GM23338 (cell line): ENCODE results near the gene HCN3. TPM values are rescaled to one million over a fixed set of nuclear protein-coding genes. Genes with fewer than 3 reads are reported as not detected.

Experiments
- ATAC-seq: fragments of 200-7000 bp; cut with Tn5 transposase; 3 replicates; pipeline ENCODE4 v1.9.1; 2020
- DNase-seq: peaks from one replicate; pipeline ENCODE4 v3.0.0-alpha.2; 2015; ENCODE audit warnings: low spot score
- H2AFZ ChIP-seq: fragments of 200-600 bp; sonication (generic); 2 replicates; pipeline ENCODE4 v1.8.0; 2016; ENCODE audit warnings: antibody characterized with exemption, mild to moderate bottlenecking, moderate library complexity
- H3F3A ChIP-seq: fragments of 200-600 bp; sonication (generic); replicated peaks from 2 replicates; pipeline ENCODE4 v1.8.0; 2017; ENCODE audit warnings: antibody characterized with exemption, mixed run types, low read depth
- H3K27ac ChIP-seq: fragments of 200-600 bp; sonication (generic); 2 replicates; pipeline ENCODE4 v1.6.1; 2016; ENCODE audit warnings: low read depth
- H3K27me3 ChIP-seq: fragments of 200-600 bp; sonication (generic); 2 replicates; pipeline ENCODE4 v1.8.0; 2016; ENCODE audit warnings: mild to moderate bottlenecking, mixed run types, moderate library complexity; ENCODE audit not compliant: insufficient read depth
- H3K36me3 ChIP-seq: fragments of 200-600 bp; sonication (generic); 2 replicates; pipeline ENCODE4 v1.8.0; 2016; ENCODE audit warnings: mild to moderate bottlenecking; ENCODE audit not compliant: insufficient read depth
- H3K4me1 ChIP-seq: fragments of 200-600 bp; sonication (generic); 2 replicates; pipeline ENCODE4 v1.8.0; 2016; ENCODE audit warnings: mild to moderate bottlenecking, moderate library complexity; ENCODE audit not compliant: insufficient read depth
- H3K4me2 ChIP-seq: fragments of 200-600 bp; sonication (generic); 2 replicates; pipeline ENCODE4 v1.7.1; 2017; ENCODE audit warnings: mixed run types
- H3K4me3 ChIP-seq: fragments of 200-600 bp; sonication (generic); 2 replicates; pipeline ENCODE4 v1.6.1; 2016; ENCODE audit warnings: mixed run types
- H3K79me2 ChIP-seq: fragments of 200-600 bp; sonication (generic); replicated peaks from 2 replicates; pipeline ENCODE4 v1.8.0; 2017; ENCODE audit warnings: mild to moderate bottlenecking; ENCODE audit not compliant: insufficient read depth
- H3K9me2 ChIP-seq: fragments of 200-600 bp; sonication (generic); 2 replicates; pipeline ENCODE4 v1.8.0; 2017; ENCODE audit not compliant: insufficient read depth
- H4K20me1 ChIP-seq: fragments of 200-600 bp; sonication (generic); replicated peaks from 2 replicates; pipeline ENCODE4 v1.8.0; 2017; ENCODE audit warnings: mild to moderate bottlenecking; ENCODE audit not compliant: insufficient read depth
- H3K27ac Mint-ChIP-seq: 2 replicates; pipeline ENCODE4 v1.8.0; 2020; ENCODE audit warnings: inconsistent platforms, mild to moderate bottlenecking, moderate library complexity, mixed read lengths
- H3K27me3 Mint-ChIP-seq: 3 replicates; pipeline ENCODE4 v1.8.0; 2022; ENCODE audit warnings: low read depth, mild to moderate bottlenecking, moderate library complexity, mixed read lengths, inconsistent platforms; ENCODE audit not compliant: insufficient read depth, poor library complexity
- H3K36me3 Mint-ChIP-seq: 3 replicates; pipeline ENCODE4 v1.8.0; 2021; ENCODE audit warnings: low read depth, mild to moderate bottlenecking, inconsistent platforms, moderate library complexity, mixed read lengths
- H3K4me1 Mint-ChIP-seq: 3 replicates; pipeline ENCODE4 v1.8.0; 2020; ENCODE audit warnings: mild to moderate bottlenecking, inconsistent platforms, mixed read lengths
- H3K4me3 Mint-ChIP-seq: 3 replicates; pipeline ENCODE4 v1.8.0; 2021; ENCODE audit warnings: moderate library complexity, mild to moderate bottlenecking, inconsistent platforms, mixed read lengths
- H3K9me3 Mint-ChIP-seq: 3 replicates; pipeline ENCODE4 v1.8.0; 2020; ENCODE audit warnings: moderate library complexity, mild to moderate bottlenecking, inconsistent platforms, mixed read lengths
- EZH2 ChIP-seq: fragments of 200-600 bp; sonication (generic); IDR thresholded peaks from one replicate; pipeline ENCODE4 v1.8.0; 2017; ENCODE audit warnings: antibody characterized with exemption, mild to moderate bottlenecking, low read depth; ENCODE audit not compliant: unreplicated experiment
- EZH2phosphoT487 ChIP-seq: fragments of 200-600 bp; sonication (generic); IDR thresholded peaks from one replicate; pipeline ENCODE4 v1.8.1; 2018; ENCODE audit warnings: antibody characterized with exemption; ENCODE audit not compliant: unreplicated experiment
- JUNB ChIP-seq: IDR thresholded peaks from one replicate; pipeline ENCODE4 v1.6.1; 2016; ENCODE audit warnings: antibody characterized with exemption; ENCODE audit not compliant: unreplicated experiment
- NANOG ChIP-seq: IDR thresholded peaks from 2 replicates; pipeline ENCODE4 v1.6.1; 2016; ENCODE audit warnings: antibody characterized with exemption, borderline replicate concordance
- STAT1 ChIP-seq: IDR thresholded peaks from one replicate; pipeline ENCODE4 v1.6.1; 2016; ENCODE audit warnings: antibody characterized with exemption; ENCODE audit not compliant: unreplicated experiment
- ZNF114 ChIP-seq: fragments of 250-450 bp; sonication (Bioruptor Pico); IDR thresholded peaks from 2 replicates; pipeline ENCODE4 v1.5.0; 2020; ENCODE audit warnings: mild to moderate bottlenecking, moderate library complexity
- ZNF331 ChIP-seq: fragments of 250-450 bp; sonication (Bioruptor Pico); IDR thresholded peaks from 2 replicates; pipeline ENCODE4 v1.5.0; 2020; ENCODE audit warnings: low read depth, mild to moderate bottlenecking, moderate library complexity
- polyA plus RNA-seq: library from polyadenylated mRNA; unstranded; fragments of >200 nt; fragmentation: Nextera tagmentation; extraction: Ambion mirVana; gene quantifications from 2 replicates; pipeline ENCODE4 v1.2.1, GENCODE V29; 2016
- total RNA-seq: library from RNA; depleted of rRNA; stranded (reverse); fragments of >200 nt; shearing (Covaris generic); gene quantifications from 2 replicates; pipeline ENCODE4 v1.2.3, GENCODE V29; 2014
- TF ChIP-seq, protein P1 (sequence below): fragments of 250-450 bp; sonication (Bioruptor Pico); IDR thresholded peaks from 2 replicates; pipeline ENCODE4 v1.5.0; 2020; ENCODE audit warnings: mild to moderate bottlenecking, moderate library complexity

Gene HCN3
- total and polyA plus RNA-seq, 2 experiments from 2014 or later = 3.4 to 4.9 TPM

- H3K4me1 ChIP-seq = peaks cover 23% of the 10 kb centered on the region
- peaks cover 7% of the 10 kb centered on the region for H3K27me3 ChIP-seq
- no peak overlapping the region for H2AFZ ChIP-seq
- H3K79me2 ChIP-seq = peaks cover 3% of the 10 kb centered on the region; the same call in 1 of the 2 replicates
- H3K4me2 ChIP-seq = peak overlapping the region; percentile 99; the same call in 1 of the 2 replicates
- peaks cover 21% of the 10 kb centered on the region for H4K20me1 ChIP-seq
- peaks cover 59% of the 10 kb centered on the region for H3F3A ChIP-seq
- H3K4me3 ChIP-seq = no peak overlapping the region
- Mint-ChIP-seq H3K36me3 (peaks cover 33% of the 10 kb centered on the region), H3K9me3 (no peaks in the 10 kb centered on the region), H3K4me1 (peaks cover 32% of the 10 kb centered on the region), H3K27ac (no peak overlapping the region), H3K4me3 (peak overlapping the region; percentile 8; the same call in 1 of the 3 replicates), H3K27me3 (peaks cover 24% of the 10 kb centered on the region)
- no peak for DNase-seq
- no peak for TF ChIP-seq JUNB
- no peak for TF ChIP-seq ZNF331 (CRISPR knock-in tag)
- no peak for TF ChIP-seq EZH2
- TF ChIP-seq EZH2phosphoT487 = no peak
- no peak for TF ChIP-seq NANOG
- no peak for TF ChIP-seq STAT1
- TF ChIP-seq, protein P1, sequence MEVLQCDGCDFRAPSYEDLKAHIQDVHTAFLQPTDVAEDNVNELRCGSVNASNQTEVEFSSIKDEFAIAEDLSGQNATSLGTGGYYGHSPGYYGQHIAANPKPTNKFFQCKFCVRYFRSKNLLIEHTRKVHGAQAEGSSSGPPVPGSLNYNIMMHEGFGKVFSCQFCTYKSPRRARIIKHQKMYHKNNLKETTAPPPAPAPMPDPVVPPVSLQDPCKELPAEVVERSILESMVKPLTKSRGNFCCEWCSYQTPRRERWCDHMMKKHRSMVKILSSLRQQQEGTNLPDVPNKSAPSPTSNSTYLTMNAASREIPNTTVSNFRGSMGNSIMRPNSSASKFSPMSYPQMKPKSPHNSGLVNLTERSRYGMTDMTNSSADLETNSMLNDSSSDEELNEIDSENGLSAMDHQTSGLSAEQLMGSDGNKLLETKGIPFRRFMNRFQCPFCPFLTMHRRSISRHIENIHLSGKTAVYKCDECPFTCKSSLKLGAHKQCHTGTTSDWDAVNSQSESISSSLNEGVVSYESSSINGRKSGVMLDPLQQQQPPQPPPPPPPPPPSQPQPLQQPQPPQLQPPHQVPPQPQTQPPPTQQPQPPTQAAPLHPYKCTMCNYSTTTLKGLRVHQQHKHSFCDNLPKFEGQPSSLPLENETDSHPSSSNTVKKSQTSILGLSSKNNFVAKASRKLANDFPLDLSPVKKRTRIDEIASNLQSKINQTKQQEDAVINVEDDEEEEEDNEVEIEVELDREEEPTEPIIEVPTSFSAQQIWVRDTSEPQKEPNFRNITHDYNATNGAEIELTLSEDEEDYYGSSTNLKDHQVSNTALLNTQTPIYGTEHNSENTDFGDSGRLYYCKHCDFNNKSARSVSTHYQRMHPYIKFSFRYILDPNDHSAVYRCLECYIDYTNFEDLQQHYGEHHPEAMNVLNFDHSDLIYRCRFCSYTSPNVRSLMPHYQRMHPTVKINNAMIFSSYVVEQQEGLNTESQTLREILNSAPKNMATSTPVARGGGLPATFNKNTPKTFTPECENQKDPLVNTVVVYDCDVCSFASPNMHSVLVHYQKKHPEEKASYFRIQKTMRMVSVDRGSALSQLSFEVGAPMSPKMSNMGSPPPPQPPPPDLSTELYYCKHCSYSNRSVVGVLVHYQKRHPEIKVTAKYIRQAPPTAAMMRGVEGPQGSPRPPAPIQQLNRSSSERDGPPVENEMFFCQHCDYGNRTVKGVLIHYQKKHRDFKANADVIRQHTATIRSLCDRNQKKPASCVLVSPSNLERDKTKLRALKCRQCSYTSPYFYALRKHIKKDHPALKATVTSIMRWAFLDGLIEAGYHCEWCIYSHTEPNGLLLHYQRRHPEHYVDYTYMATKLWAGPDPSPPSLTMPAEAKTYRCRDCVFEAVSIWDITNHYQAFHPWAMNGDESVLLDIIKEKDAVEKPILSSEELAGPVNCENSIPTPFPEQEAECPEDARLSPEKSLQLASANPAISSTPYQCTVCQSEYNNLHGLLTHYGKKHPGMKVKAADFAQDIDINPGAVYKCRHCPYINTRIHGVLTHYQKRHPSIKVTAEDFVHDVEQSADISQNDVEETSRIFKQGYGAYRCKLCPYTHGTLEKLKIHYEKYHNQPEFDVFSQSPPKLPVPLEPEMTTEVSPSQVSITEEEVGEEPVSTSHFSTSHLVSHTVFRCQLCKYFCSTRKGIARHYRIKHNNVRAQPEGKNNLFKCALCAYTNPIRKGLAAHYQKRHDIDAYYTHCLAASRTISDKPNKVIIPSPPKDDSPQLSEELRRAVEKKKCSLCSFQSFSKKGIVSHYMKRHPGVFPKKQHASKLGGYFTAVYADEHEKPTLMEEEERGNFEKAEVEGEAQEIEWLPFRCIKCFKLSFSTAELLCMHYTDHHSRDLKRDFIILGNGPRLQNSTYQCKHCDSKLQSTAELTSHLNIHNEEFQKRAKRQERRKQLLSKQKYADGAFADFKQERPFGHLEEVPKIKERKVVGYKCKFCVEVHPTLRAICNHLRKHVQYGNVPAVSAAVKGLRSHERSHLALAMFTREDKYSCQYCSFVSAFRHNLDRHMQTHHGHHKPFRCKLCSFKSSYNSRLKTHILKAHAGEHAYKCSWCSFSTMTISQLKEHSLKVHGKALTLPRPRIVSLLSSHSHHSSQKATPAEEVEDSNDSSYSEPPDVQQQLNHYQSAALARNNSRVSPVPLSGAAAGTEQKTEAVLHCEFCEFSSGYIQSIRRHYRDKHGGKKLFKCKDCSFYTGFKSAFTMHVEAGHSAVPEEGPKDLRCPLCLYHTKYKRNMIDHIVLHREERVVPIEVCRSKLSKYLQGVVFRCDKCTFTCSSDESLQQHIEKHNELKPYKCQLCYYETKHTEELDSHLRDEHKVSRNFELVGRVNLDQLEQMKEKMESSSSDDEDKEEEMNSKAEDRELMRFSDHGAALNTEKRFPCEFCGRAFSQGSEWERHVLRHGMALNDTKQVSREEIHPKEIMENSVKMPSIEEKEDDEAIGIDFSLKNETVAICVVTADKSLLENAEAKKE (CRISPR knock-in tag) = no peak
- no peak for TF ChIP-seq ZNF114 (CRISPR knock-in tag)
- H3K27ac ChIP-seq = peak overlapping the region; percentile 46; the same call in 1 of the 2 replicates
- H3K36me3 ChIP-seq = peaks cover 22% of the 10 kb centered on the region
- H3K9me2 ChIP-seq = no peaks in the 10 kb centered on the region
- ATAC-seq = no peak
Measured at GRCh38 chr1:155319536-155319935, 42.3 kb downstream of the HCN3 start.
